Ramos (cell line): ENCODE results near the gene WWOX.

Experiments
- in situ Hi-C: fragments of 300-500 bp; cut with MboI; formaldehyde crosslinking; loops from one replicate; pipeline ENCODE4 v1.14.3; 2022; ENCODE audit warnings: low sequenced_read_pairs; ENCODE audit not compliant: unreplicated experiment

WWOX gene

GRCh38 chr16:78529881-78530280, 430.4 kb downstream of the WWOX start:
- in situ Hi-C loops = no loop called here

GRCh38 chr16:78530283-78530682, 430.8 kb downstream of the WWOX start:
- in situ Hi-C loops = no loop called here

GRCh38 chr16:78535098-78535497, 435.6 kb downstream of the WWOX start:
- in situ Hi-C loops = no loop called here

GRCh38 chr16:78537511-78537910, 438.1 kb downstream of the WWOX start:
- in situ Hi-C loops = no loop called here

GRCh38 chr16:78538292-78538691, 438.8 kb downstream of the WWOX start:
- in situ Hi-C loops = no loop called here

GRCh38 chr16:78538919-78539318, 439.5 kb downstream of the WWOX start:
- in situ Hi-C loops = no loop called here

- in situ Hi-C loops = no loop called here
These were observed 443.0 kb downstream of the WWOX start for GRCh38 chr16:78542419-78542818.

- in situ Hi-C loops = no loop called here
These were observed 443.6 kb downstream of the WWOX start for GRCh38 chr16:78543023-78543422.

GRCh38 chr16:78549366-78549765, 449.9 kb downstream of the WWOX start:
- in situ Hi-C loops = no loop called here

- in situ Hi-C loops = no loop called here
These were observed 452.1 kb downstream of the WWOX start for GRCh38 chr16:78551487-78552085.

GRCh38 chr16:78552106-78552675, 452.7 kb downstream of the WWOX start:
- in situ Hi-C loops = no loop called here

- in situ Hi-C loops = no loop called here
These were observed 453.3 kb downstream of the WWOX start for GRCh38 chr16:78552716-78553115.

GRCh38 chr16:78553268-78554039, 454.0 kb downstream of the WWOX start:
- in situ Hi-C loops = no loop called here

GRCh38 chr16:78556421-78556820, 457.0 kb downstream of the WWOX start:
- in situ Hi-C loops = no loop called here

GRCh38 chr16:78560997-78561396, 461.5 kb downstream of the WWOX start:
- in situ Hi-C loops = no loop called here

- in situ Hi-C loops = no loop called here
These were observed 462.7 kb downstream of the WWOX start for GRCh38 chr16:78562111-78562510.

GRCh38 chr16:78562650-78563049, 463.2 kb downstream of the WWOX start:
- in situ Hi-C loops = no loop called here

GRCh38 chr16:78563905-78564304, 464.5 kb downstream of the WWOX start:
- in situ Hi-C loops = no loop called here

GRCh38 chr16:78566397-78567073, 467.1 kb downstream of the WWOX start:
- in situ Hi-C loops = no loop called here

- in situ Hi-C loops = no loop called here
These were observed 471.1 kb downstream of the WWOX start for GRCh38 chr16:78570399-78571141.
